CD8-positive, alpha-beta memory T cell (primary cell): ENCODE data around the gene GCNT4. TPM values are rescaled to one million over a fixed set of nuclear protein-coding genes. Genes with fewer than 3 reads are reported as not detected.

Experiments used
- CTCF ChIA-PET: fragments of 350-600 bp; sonication (Branson Sonifier 250); formaldehyde crosslinking; loops from one replicate; lab custom pipeline; 2021; ENCODE audit warnings: antibody characterized with exemption; lab: Charles Lee
- POLR2A ChIA-PET: fragments of 350-600 bp; sonication (Branson Sonifier 250); formaldehyde crosslinking; loops from one replicate; lab custom pipeline; 2021; ENCODE audit warnings: antibody characterized with exemption; lab: Charles Lee
- DNase-seq, 5 donors: peaks; one replicate each; pipeline versions ENCODE4 v3.0.0 to v3.0.0-alpha.2; 2020 to 2022; ENCODE audit warnings: mixed read lengths in 1 of 5
- H3K27ac ChIP-seq: one replicate; pipeline ENCODE4 v1.7.0; 2013; ENCODE audit warnings: low read depth, mild to moderate bottlenecking, low read length, moderate library complexity
- H3K27me3 ChIP-seq: 2 replicates; pipeline ENCODE4 v1.7.0; 2013; ENCODE audit warnings: low read length, mild to moderate bottlenecking; ENCODE audit not compliant: insufficient read depth, poor library complexity, severe bottlenecking
- H3K36me3 ChIP-seq: 2 replicates; pipeline ENCODE4 v1.7.0; 2013; ENCODE audit warnings: mild to moderate bottlenecking, low read length, moderate library complexity; ENCODE audit not compliant: insufficient read depth
- H3K4me1 ChIP-seq: 2 replicates; pipeline ENCODE4 v1.7.0; 2013; ENCODE audit warnings: mild to moderate bottlenecking, low read length, moderate library complexity; ENCODE audit not compliant: insufficient read depth
- H3K4me3 ChIP-seq: 2 replicates; pipeline ENCODE4 v1.7.0; 2013; ENCODE audit warnings: mild to moderate bottlenecking, low read length
- H3K9me3 ChIP-seq: 2 replicates; pipeline ENCODE4 v1.7.0; 2013; ENCODE audit warnings: mild to moderate bottlenecking, low read length
- H3K27ac Mint-ChIP-seq, 8 donors: one replicate each; pipeline ENCODE4 v1.8.0; 2020 to 2021; ENCODE audit warnings: mixed read lengths in 8 of 8, mild to moderate bottlenecking in 6 of 8, inconsistent platforms in 3 of 8, moderate library complexity in 3 of 8
- H3K27me3 Mint-ChIP-seq, 2 donors: one replicate each; pipeline ENCODE4 v1.8.0; 2020 to 2021; ENCODE audit warnings: mixed read lengths in 2 of 2, mild to moderate bottlenecking in 1 of 2, moderate library complexity in 1 of 2
- H3K36me3 Mint-ChIP-seq, 3 donors: one replicate each; pipeline ENCODE4 v1.8.0; 2020 to 2021; ENCODE audit warnings: mixed read lengths in 3 of 3, inconsistent platforms in 1 of 3, mild to moderate bottlenecking in 1 of 3
- H3K4me1 Mint-ChIP-seq, 3 donors: one replicate each; pipeline ENCODE4 v1.8.0; 2020 to 2021; ENCODE audit warnings: mixed read lengths in 3 of 3, inconsistent platforms in 1 of 3, mild to moderate bottlenecking in 1 of 3
- H3K4me3 Mint-ChIP-seq, 7 donors: one replicate each; pipeline ENCODE4 v1.8.0; 2020 to 2021; ENCODE audit warnings: mixed read lengths in 7 of 7, mild to moderate bottlenecking in 6 of 7, moderate library complexity in 4 of 7, inconsistent platforms in 2 of 7
- H3K9me3 Mint-ChIP-seq, 5 donors: one replicate each; pipeline ENCODE4 v1.8.0; 2020 to 2022; ENCODE audit warnings: mixed read lengths in 5 of 5, mild to moderate bottlenecking in 3 of 5, moderate library complexity in 2 of 5, inconsistent platforms in 1 of 5
- polyA plus RNA-seq: library from polyadenylated mRNA; unstranded; fragments of 300-500 nt; fragmentation: Illumina TruSeq; gene quantifications from one replicate; pipeline ENCODE4 v1.2.3, GENCODE V29; 2021
- total RNA-seq, 2 experiments: library from RNA; stranded (reverse); gene quantifications; one replicate each; pipeline ENCODE4 v1.2.3, GENCODE V29; 2021

The GCNT4 gene
- total and polyA plus RNA-seq, 3 experiments from 2014 or later: 1.3 to 1.6 (median 1.4) TPM

DNA sequence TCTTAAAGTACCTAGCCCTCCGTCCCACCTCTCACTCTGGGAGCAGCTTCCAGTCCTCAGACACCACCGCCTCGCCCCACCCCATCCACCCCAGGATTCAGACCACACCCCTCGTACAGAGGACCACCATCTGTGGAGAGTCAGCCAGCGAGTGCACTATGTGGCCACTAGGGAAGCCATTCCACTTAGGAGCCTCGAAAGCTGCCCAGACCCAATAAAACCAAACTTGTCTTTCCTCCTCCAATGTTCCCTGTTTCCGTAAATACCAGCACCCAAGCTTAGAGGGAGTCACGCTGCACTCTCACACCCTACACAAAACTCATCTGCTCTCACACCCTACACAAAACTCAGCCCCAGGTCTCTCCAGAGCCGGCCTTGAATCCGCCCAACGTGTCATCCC, 1.9 kb downstream of the GCNT4 start:
- Histone ChIP-seq H3K4me1 (peaks cover 64% of the 10 kb centered on the region), H3K9me3 (no peaks in the 10 kb centered on the region), H3K27me3 (no peaks in the 10 kb centered on the region), H3K27ac (no peak overlapping the region), H3K36me3 (peaks cover 3% of the 10 kb centered on the region), H3K4me3 (peak overlapping the region; percentile 70)
- peak overlapping the region; percentile 69 to 97 (median 93) for H3K4me3 Mint-ChIP-seq
- peaks cover 63 to 86% (median 85%) of the 10 kb centered on the region in 3 donors for H3K4me1 Mint-ChIP-seq
- peaks cover 0 to 3% of the 10 kb centered on the region in 2 donors for H3K27me3 Mint-ChIP-seq
- peaks cover 7 to 33% (median 15%) of the 10 kb centered on the region in 3 donors for H3K36me3 Mint-ChIP-seq
- DNase-seq: peak in 2 of 5 donors; percentile 4 to 48
- CTCF ChIA-PET: interaction anchor here (0.6 to 4.9 kb wide), 24 partner anchors 10 to 286 kb away, joined by 3 to 37 read pairs (median 4); partner anchors contain the start of genes ANKRD31 and HMGCR
- H3K9me3 Mint-ChIP-seq: no peaks in the 10 kb centered on the region
- peak overlapping the region; percentile 51 to 95 (median 80) for H3K27ac Mint-ChIP-seq
- POLR2A ChIA-PET: interaction anchor here (0.9 to 1.7 kb wide), 2 partner anchors 16 to 186 kb away, joined by 3 to 7 read pairs; partner anchors contain the start of gene ANKRD31

DNA sequence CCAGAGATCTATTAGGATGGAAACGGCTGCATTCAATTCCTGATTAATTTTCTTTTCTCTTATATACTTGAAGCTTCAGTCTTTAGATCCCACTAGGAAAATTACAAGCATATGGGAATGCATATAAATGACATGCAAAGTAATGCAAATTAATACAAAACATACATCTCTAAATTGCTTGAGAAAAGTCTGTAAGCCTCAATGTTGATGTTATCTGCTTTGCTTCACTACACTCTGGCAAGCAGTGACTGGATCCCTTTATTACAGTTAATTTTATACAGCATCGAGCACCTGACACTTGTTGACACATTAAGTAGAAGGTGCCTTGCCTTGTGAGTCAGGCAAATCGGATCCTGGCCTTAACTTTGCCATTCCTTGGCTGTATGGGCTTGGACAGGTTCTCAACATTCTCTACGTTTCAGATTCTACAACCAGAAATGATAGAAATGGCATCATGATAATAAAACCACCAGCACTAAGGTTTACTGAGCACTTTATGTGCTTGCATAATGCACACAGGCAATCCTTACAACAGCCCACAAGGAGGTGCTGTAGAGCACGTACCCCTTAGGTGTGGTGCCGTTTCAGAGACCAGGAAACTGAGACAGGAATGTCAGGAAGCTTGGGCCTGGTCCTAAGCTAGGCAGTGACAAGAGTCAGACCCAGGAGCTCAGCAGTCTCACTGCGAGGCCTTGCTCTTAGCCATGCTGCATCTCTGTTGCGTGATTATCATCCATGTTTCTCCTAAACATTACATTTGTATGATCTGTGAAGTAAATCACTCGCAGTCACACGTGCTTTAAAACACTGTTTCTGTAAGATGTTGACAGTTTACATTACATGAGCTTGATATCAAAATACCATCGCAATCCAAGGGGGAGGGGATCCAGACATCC, 2.7 kb downstream of the GCNT4 start:
- POLR2A ChIA-PET: interaction anchor here (0.9 to 1.7 kb wide), 2 partner anchors 15 to 187 kb away, joined by 3 to 7 read pairs; partner anchors contain the start of gene ANKRD31
- H3K27ac Mint-ChIP-seq: peak overlapping the region in 7 of 8 donors; percentile 70 to 94 (median 79)
- H3K36me3 ChIP-seq: peaks cover 6% of the 10 kb centered on the region
- H3K4me1 Mint-ChIP-seq: peaks cover 65 to 86% (median 85%) of the 10 kb centered on the region in 3 donors
- peaks cover 0 to 3% of the 10 kb centered on the region in 2 donors for H3K27me3 Mint-ChIP-seq
- H3K4me1 ChIP-seq: peaks cover 64% of the 10 kb centered on the region
- H3K4me3 ChIP-seq: peak overlapping the region; percentile 31
- no peaks in the 10 kb centered on the region for H3K27me3 ChIP-seq
- no peaks in the 10 kb centered on the region for H3K9me3 ChIP-seq
- peak; percentile 40 to 77 (median 55) for DNase-seq
- H3K4me3 Mint-ChIP-seq: peak overlapping the region; percentile 59 to 97 (median 93)
- H3K36me3 Mint-ChIP-seq: peaks cover 13 to 38% (median 19%) of the 10 kb centered on the region in 3 donors
- CTCF ChIA-PET: interaction anchor here (0.6 to 4.9 kb wide), 32 partner anchors 9 to 287 kb away, joined by 3 to 37 read pairs (median 4); partner anchors contain the start of genes ANKRD31 and HMGCR
- no peaks in the 10 kb centered on the region for H3K9me3 Mint-ChIP-seq
- no peak overlapping the region for H3K27ac ChIP-seq

DNA sequence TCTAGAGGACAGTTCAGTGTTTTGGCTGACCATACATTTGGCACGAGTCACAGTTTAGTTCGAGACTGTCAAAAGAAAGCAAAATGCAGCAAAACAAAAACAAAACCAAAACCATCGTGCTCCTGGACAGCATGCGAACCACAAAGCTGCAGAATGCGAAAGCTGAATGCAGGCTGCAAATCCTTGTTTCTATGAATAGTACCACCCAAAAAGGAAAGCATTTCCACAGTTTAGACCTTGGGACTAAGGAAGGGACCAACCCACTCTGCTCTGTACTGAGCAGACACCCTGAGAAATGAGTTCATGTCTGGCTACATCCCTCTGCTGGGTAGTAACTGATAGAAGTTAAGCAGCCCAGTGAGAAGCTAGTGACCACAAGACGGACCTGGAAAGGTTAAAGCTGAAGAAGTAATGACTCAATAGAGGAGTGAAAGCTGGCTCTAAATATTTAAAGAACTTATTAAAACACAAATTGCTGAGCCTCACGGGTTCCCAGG, 3.9 kb downstream of the GCNT4 start:
- Histone ChIP-seq H3K36me3 (peaks cover 11% of the 10 kb centered on the region), H3K4me1 (peaks cover 63% of the 10 kb centered on the region), H3K27me3 (no peaks in the 10 kb centered on the region), H3K9me3 (no peaks in the 10 kb centered on the region), H3K27ac (no peak overlapping the region), H3K4me3 (peak overlapping the region; percentile 14)
- Mint-ChIP-seq H3K27ac (peak overlapping the region; percentile 38 to 90 (median 72)), H3K4me1 (peaks cover 59 to 85% (median 81%) of the 10 kb centered on the region in 3 donors), H3K36me3 (peaks cover 22 to 45% (median 28%) of the 10 kb centered on the region in 3 donors), H3K9me3 (no peaks in the 10 kb centered on the region), H3K4me3 (peak overlapping the region; percentile 66 to 97 (median 80)), H3K27me3 (peaks cover 0 to 1% of the 10 kb centered on the region in 2 donors)
- ChIA-PET CTCF (interaction anchor here (0.6 to 4.9 kb wide), 13 partner anchors 10 to 289 kb away, joined by 3 to 30 read pairs (median 3); partner anchors contain the start of genes ANKRD31 and HMGCR), POLR2A (interaction anchor here (0.5 kb wide), 1 partner anchor 11 kb away, joined by 4 read pairs; no protein-coding TSS in a partner anchor)
- DNase-seq: no peak

DNA sequence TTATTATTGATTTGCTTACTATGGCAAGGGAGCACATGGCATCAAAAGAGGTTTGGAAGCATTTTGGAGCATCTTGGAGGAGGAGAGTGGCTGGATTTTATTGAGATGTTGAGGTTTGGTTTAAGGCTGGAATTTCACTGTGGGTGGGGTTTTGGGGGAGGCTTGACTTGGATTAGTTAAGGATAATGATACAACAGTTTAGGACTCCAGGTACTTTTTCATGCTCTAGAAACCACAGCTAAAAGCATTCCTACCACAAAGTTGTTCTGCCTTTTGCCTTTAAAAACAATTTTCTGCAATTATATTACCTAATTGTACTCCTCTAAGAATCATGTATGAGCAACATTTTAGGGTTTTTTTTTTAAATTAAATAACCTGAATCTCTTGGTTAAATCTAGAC, 5.0 kb downstream of the GCNT4 start:
- ChIA-PET POLR2A (interaction anchor here (0.8 kb wide), 1 partner anchor 9 kb away, joined by 3 read pairs; no protein-coding TSS in a partner anchor), CTCF (interaction anchor here (1.6 kb wide), 1 partner anchor 127 kb away, joined by 3 read pairs; no protein-coding TSS in a partner anchor)
- no peaks in the 10 kb centered on the region for H3K27me3 ChIP-seq
- DNase-seq: no peak
- peaks cover 14% of the 10 kb centered on the region for H3K36me3 ChIP-seq
- no peaks in the 10 kb centered on the region for H3K9me3 ChIP-seq
- H3K4me1 ChIP-seq: peaks cover 63% of the 10 kb centered on the region
- Mint-ChIP-seq H3K27me3 (peaks cover 0 to 1% of the 10 kb centered on the region in 2 donors), H3K4me1 (peaks cover 60 to 90% (median 88%) of the 10 kb centered on the region in 3 donors), H3K36me3 (peaks cover 25 to 55% (median 35%) of the 10 kb centered on the region in 3 donors), H3K4me3 (no peak overlapping the region), H3K27ac (peak overlapping the region in 5 of 8 donors; percentile 45 to 90 (median 81)), H3K9me3 (no peaks in the 10 kb centered on the region)
- H3K4me3 ChIP-seq: no peak overlapping the region
- no peak overlapping the region for H3K27ac ChIP-seq

DNA sequence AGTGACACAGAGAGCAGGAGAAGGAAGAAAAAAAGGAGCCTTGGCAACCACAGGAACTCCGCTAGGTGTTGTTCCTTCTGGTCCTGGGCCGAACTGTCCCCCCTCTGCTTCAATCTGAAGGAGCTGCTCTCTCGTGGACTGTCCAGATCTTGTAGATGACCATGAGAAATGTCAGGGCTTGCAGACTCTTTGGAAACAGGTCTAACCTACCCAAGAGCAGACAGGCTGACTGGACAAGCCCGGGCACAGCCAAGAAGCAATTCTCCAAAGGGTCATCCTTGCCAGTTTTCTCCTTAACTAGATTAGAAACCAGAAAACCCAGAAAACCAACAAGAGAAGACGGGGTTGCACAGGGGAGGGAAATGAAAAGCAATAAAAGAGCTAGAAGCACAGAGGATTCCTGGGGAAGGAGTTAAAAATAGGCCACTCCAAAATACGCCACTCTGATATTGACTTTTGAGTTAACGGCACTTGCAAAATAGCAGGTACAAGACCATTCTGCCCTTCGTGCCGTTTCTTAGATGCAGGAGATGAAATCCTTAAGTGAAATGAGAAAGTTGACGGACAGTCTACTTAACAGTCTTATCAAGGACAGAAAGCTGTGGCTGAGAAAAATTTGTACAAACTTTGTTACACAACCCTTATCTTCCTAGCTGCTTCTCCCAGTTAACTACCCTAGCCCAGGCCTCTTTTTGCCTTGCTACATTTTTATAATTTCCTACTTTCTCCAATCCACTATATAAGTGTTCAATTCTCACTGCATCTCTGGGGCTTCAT, 5.8 kb downstream of the GCNT4 start:
- no peak for DNase-seq
- Mint-ChIP-seq H3K4me1 (peaks cover 53 to 82% (median 82%) of the 10 kb centered on the region in 3 donors), H3K36me3 (peaks cover 25 to 58% (median 37%) of the 10 kb centered on the region in 3 donors), H3K27me3 (peaks cover 0 to 1% of the 10 kb centered on the region in 2 donors), H3K27ac (peak overlapping the region in 2 of 8 donors; percentile 46 to 59), H3K9me3 (no peaks in the 10 kb centered on the region), H3K4me3 (peak overlapping the region in 1 of 7 donors; percentile 23)
- Histone ChIP-seq H3K4me3 (no peak overlapping the region), H3K27ac (no peak overlapping the region), H3K4me1 (peaks cover 59% of the 10 kb centered on the region), H3K27me3 (no peaks in the 10 kb centered on the region), H3K9me3 (no peaks in the 10 kb centered on the region), H3K36me3 (peaks cover 14% of the 10 kb centered on the region)
- ChIA-PET CTCF (no interaction called here), POLR2A (interaction anchor here (0.8 kb wide), 1 partner anchor 9 kb away, joined by 3 read pairs; no protein-coding TSS in a partner anchor)

DNA sequence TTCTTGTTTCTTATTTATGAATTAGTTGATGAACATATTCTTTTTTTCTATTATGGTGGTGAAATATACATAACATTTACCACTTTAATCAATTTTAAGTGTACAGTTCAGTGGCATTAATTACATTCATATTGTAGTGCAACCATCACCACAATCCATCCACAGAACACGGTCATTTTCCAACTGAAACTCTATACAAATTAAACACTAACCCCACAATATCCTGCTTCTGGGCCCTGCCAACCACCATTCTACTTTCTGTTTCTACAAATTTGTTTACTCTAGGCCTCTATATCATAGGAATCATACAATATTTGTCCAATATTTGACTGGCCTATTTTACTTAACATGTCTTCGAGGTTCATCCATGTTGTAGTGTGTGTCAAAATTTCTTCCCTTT, 7.3 kb downstream of the GCNT4 start:
- Histone ChIP-seq H3K9me3 (no peaks in the 10 kb centered on the region), H3K27ac (no peak overlapping the region), H3K4me1 (peaks cover 44% of the 10 kb centered on the region), H3K36me3 (peaks cover 14% of the 10 kb centered on the region), H3K4me3 (no peak overlapping the region), H3K27me3 (no peaks in the 10 kb centered on the region)
- no peak overlapping the region for H3K4me3 Mint-ChIP-seq
- peaks cover 38 to 77% (median 74%) of the 10 kb centered on the region in 3 donors for H3K4me1 Mint-ChIP-seq
- H3K9me3 Mint-ChIP-seq: no peaks in the 10 kb centered on the region
- ChIA-PET POLR2A (no interaction called here), CTCF (interaction anchor here (1.1 to 1.4 kb wide), 2 partner anchors 10 to 191 kb away, joined by 3 read pairs; no protein-coding TSS in a partner anchor)
- no peak for DNase-seq
- peak overlapping the region in 2 of 8 donors; percentile 32 to 67 for H3K27ac Mint-ChIP-seq
- H3K36me3 Mint-ChIP-seq: peaks cover 25 to 67% (median 45%) of the 10 kb centered on the region in 3 donors
- H3K27me3 Mint-ChIP-seq: peaks cover 0 to 1% of the 10 kb centered on the region in 2 donors

DNA sequence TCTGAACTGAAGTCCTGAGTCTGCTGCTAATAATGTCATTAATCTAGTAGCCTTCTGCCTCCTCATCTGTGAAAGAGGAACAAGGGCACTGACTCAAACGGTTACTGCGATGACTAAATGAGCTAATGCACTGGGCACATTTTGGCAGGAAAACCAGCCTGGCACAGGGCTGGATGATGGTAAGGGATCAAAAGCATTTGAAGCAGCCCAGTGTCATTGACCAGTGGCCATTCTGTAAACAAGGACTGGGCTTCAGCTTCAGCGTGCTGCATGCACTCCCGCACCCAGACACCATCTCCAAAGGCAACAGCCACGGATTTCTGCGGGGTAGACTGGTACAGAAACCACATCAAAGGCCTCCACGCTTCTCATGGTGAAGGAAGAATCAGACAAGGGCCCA, 8.0 kb downstream of the GCNT4 start:
- H3K36me3 ChIP-seq: peaks cover 14% of the 10 kb centered on the region
- no peak overlapping the region for H3K4me3 ChIP-seq
- peaks cover 37% of the 10 kb centered on the region for H3K4me1 ChIP-seq
- peaks cover 32 to 77% (median 72%) of the 10 kb centered on the region in 3 donors for H3K4me1 Mint-ChIP-seq
- ChIA-PET POLR2A (no interaction called here), CTCF (interaction anchor here (1.1 to 1.4 kb wide), 2 partner anchors 10 to 191 kb away, joined by 3 read pairs; no protein-coding TSS in a partner anchor)
- DNase-seq: no peak
- H3K9me3 Mint-ChIP-seq: no peaks in the 10 kb centered on the region
- H3K27ac ChIP-seq: no peak overlapping the region
- H3K36me3 Mint-ChIP-seq: peaks cover 28 to 72% (median 45%) of the 10 kb centered on the region in 3 donors
- peaks cover 0 to 1% of the 10 kb centered on the region in 2 donors for H3K27me3 Mint-ChIP-seq
- H3K27me3 ChIP-seq: no peaks in the 10 kb centered on the region
- H3K27ac Mint-ChIP-seq: peak overlapping the region in 3 of 8 donors; percentile 19 to 91 (median 32)
- no peaks in the 10 kb centered on the region for H3K9me3 ChIP-seq
- H3K4me3 Mint-ChIP-seq: no peak overlapping the region
